Ectodermal cell (in vitro differentiated cells): ENCODE results near the gene COL21A1.

ENCODE experiments used
- H3K27ac ChIP-seq: 2 replicates; pipeline ENCODE4 v1.7.0; 2013; ENCODE audit warnings: mild to moderate bottlenecking, low read depth, low read length; ENCODE audit not compliant: insufficient read depth, poor library complexity, severe bottlenecking
- H3K27me3 ChIP-seq: 2 replicates; pipeline ENCODE4 v1.7.0; 2013; ENCODE audit warnings: mild to moderate bottlenecking, low read length; ENCODE audit not compliant: insufficient read depth, control insufficient read depth, poor library complexity, severe bottlenecking
- H3K36me3 ChIP-seq: one replicate; pipeline ENCODE4 v1.7.0; 2013; ENCODE audit warnings: low read length; ENCODE audit not compliant: control insufficient read depth, insufficient read depth
- H3K4me1 ChIP-seq: one replicate; pipeline ENCODE4 v1.7.0; 2013; ENCODE audit warnings: low read length; ENCODE audit not compliant: control insufficient read depth, insufficient read depth
- H3K4me3 ChIP-seq: 2 replicates; pipeline ENCODE4 v1.7.0; 2013; ENCODE audit warnings: low read depth, low read length, control low read depth; ENCODE audit not compliant: insufficient read depth
- H3K9me3 ChIP-seq: 2 replicates; pipeline ENCODE4 v1.7.0; 2013; ENCODE audit warnings: mild to moderate bottlenecking, low read length, moderate library complexity; ENCODE audit not compliant: control insufficient read depth
- WGBS, 2 experiments: methylation state at CpG; one replicate each; pipeline ENCODE4 v1.1.7; 2013; ENCODE audit warnings: missing lambda C conversion rate in 2 of 2; 5-methylcytosine and 5-hydroxymethylcytosine counted together

The COL21A1 gene

GRCh38 chr6:56158571-56158970, 88.8 kb downstream of the COL21A1 start:
- H3K27ac ChIP-seq = no peak overlapping the region
- 92 to 95% methylated on average over 2 of the region's 2 CpGs for WGBS, 2 experiments

GRCh38 chr6:56156643-56157042, 90.7 kb downstream of the COL21A1 start:
- H3K9me3 ChIP-seq = no peaks in the 10 kb centered on the region
- WGBS, 2 experiments = 92 to 93% methylated on average over 2 of the region's 2 CpGs
- H3K4me1 ChIP-seq = no peaks in the 10 kb centered on the region
- no peak overlapping the region for H3K27ac ChIP-seq
- no peak overlapping the region for H3K4me3 ChIP-seq
- no peaks in the 10 kb centered on the region for H3K36me3 ChIP-seq
- H3K27me3 ChIP-seq = no peaks in the 10 kb centered on the region

More at GRCh38 chr6:56158571-56158970, 88.8 kb downstream of the COL21A1 start:
- no peaks in the 10 kb centered on the region for H3K27me3 ChIP-seq
- H3K9me3 ChIP-seq = no peaks in the 10 kb centered on the region
- no peak overlapping the region for H3K4me3 ChIP-seq
- H3K36me3 ChIP-seq = no peaks in the 10 kb centered on the region
- no peaks in the 10 kb centered on the region for H3K4me1 ChIP-seq

GRCh38 chr6:56155634-56156141, 91.7 kb downstream of the COL21A1 start:
- Histone ChIP-seq H3K27ac (no peak overlapping the region), H3K9me3 (no peaks in the 10 kb centered on the region), H3K4me3 (no peak overlapping the region), H3K4me1 (no peaks in the 10 kb centered on the region), H3K27me3 (no peaks in the 10 kb centered on the region), H3K36me3 (no peaks in the 10 kb centered on the region)
- 93% methylated on average over 4 of the region's 4 CpGs for WGBS, 2 experiments

- no peak overlapping the region for H3K27ac ChIP-seq
- no peaks in the 10 kb centered on the region for H3K4me1 ChIP-seq
- H3K27me3 ChIP-seq = no peaks in the 10 kb centered on the region
- H3K9me3 ChIP-seq = no peaks in the 10 kb centered on the region
- no peak overlapping the region for H3K4me3 ChIP-seq
- no peaks in the 10 kb centered on the region for H3K36me3 ChIP-seq
Measured at GRCh38 chr6:56154076-56154475, 93.3 kb downstream of the COL21A1 start.

- H3K27ac ChIP-seq = no peak overlapping the region
- H3K36me3 ChIP-seq = no peaks in the 10 kb centered on the region
- H3K4me1 ChIP-seq = no peaks in the 10 kb centered on the region
- no peaks in the 10 kb centered on the region for H3K9me3 ChIP-seq
- H3K4me3 ChIP-seq = no peak overlapping the region
- 79 to 97% methylated on average over 1 of the region's 1 CpG for WGBS, 2 experiments
- no peaks in the 10 kb centered on the region for H3K27me3 ChIP-seq
Measured at GRCh38 chr6:56152611-56153010, 94.8 kb downstream of the COL21A1 start.

GRCh38 chr6:56151609-56152224, 95.7 kb downstream of the COL21A1 start:
- H3K9me3 ChIP-seq = no peaks in the 10 kb centered on the region
- no peak overlapping the region for H3K27ac ChIP-seq
- 87 to 94% methylated on average over 1 to 3 of the region's 3 CpGs for WGBS, 2 experiments
- no peaks in the 10 kb centered on the region for H3K4me1 ChIP-seq
- H3K36me3 ChIP-seq = no peaks in the 10 kb centered on the region
- H3K27me3 ChIP-seq = no peaks in the 10 kb centered on the region
- H3K4me3 ChIP-seq = no peak overlapping the region

GRCh38 chr6:56148488-56149186, 98.7 kb downstream of the COL21A1 start:
- 91 to 94% methylated on average over 2 of the region's 2 CpGs for WGBS, 2 experiments
- Histone ChIP-seq H3K27ac (no peak overlapping the region), H3K9me3 (no peaks in the 10 kb centered on the region), H3K4me1 (no peaks in the 10 kb centered on the region), H3K36me3 (no peaks in the 10 kb centered on the region), H3K4me3 (no peak overlapping the region), H3K27me3 (no peaks in the 10 kb centered on the region)

GRCh38 chr6:56147766-56148165, 99.6 kb downstream of the COL21A1 start:
- Histone ChIP-seq H3K4me3 (no peak overlapping the region), H3K4me1 (no peaks in the 10 kb centered on the region), H3K27me3 (no peaks in the 10 kb centered on the region), H3K9me3 (no peaks in the 10 kb centered on the region), H3K36me3 (no peaks in the 10 kb centered on the region), H3K27ac (no peak overlapping the region)
- WGBS, 2 experiments = 86 to 100% methylated on average over 2 of the region's 2 CpGs

- no peaks in the 10 kb centered on the region for H3K27me3 ChIP-seq
- no peaks in the 10 kb centered on the region for H3K36me3 ChIP-seq
- 75 to 78% methylated on average over 1 of the region's 1 CpG for WGBS, 2 experiments
- no peak overlapping the region for H3K27ac ChIP-seq
- no peaks in the 10 kb centered on the region for H3K4me1 ChIP-seq
- no peak overlapping the region for H3K4me3 ChIP-seq
- no peaks in the 10 kb centered on the region for H3K9me3 ChIP-seq
Measured at GRCh38 chr6:56146086-56146485, 101.3 kb downstream of the COL21A1 start.

- no peak overlapping the region for H3K27ac ChIP-seq
- no peaks in the 10 kb centered on the region for H3K4me1 ChIP-seq
- no peaks in the 10 kb centered on the region for H3K9me3 ChIP-seq
- no peaks in the 10 kb centered on the region for H3K36me3 ChIP-seq
- H3K27me3 ChIP-seq = no peaks in the 10 kb centered on the region
- 0% methylated on average over 1 of the region's 1 CpG; no CpG with 5 or more reads in 1 of the 2 experiments for WGBS, 2 experiments
- no peak overlapping the region for H3K4me3 ChIP-seq
Measured at GRCh38 chr6:56145616-56146015, 101.8 kb downstream of the COL21A1 start.
